ENCODE measurements around the gene HAPLN1.

GRCh38 chr5:83687124-83687619 lies 33.5 kb downstream of the HAPLN1 start:
- TF ChIP-seq ZNF274 (IDR thresholded peaks at IDR 0.05; ENCODE audit: low read depth, low read length), result no peak
- TF ChIP-seq YY1 (IDR thresholded peaks at IDR 0.05; ENCODE audit: insufficient read depth, insufficient read length), result no peak
- TF ChIP-seq SUZ12 (IDR thresholded peaks at IDR 0.05; ENCODE audit: extremely low read depth, insufficient read depth, insufficient read length), result no peak
